SHP77 (cell line): ENCODE results near the gene CFAP99.

Experiments
- DNase-seq, 2 experiments: peaks; one replicate each; lab custom pipeline; 2025; lab: John Stamatoyannopoulos, UW

CFAP99 gene

GRCh38 chr4:2510351-2511259 is 91.8 kb downstream of the CFAP99 start:
- no peak for DNase-seq

GRCh38 chr4:2511645-2512131 is 92.9 kb downstream of the CFAP99 start:
- DNase-seq: no peak
